ENCODE results near the gene GPR15LG. TPM values are rescaled to one million over a fixed set of nuclear protein-coding genes. Genes with fewer than 3 reads are reported as not detected.

Gene GPR15LG
- polyA plus RNA-seq, 1 experiment, result not detected

- ChIA-PET CTCF (no interaction called here), POLR2A (no interaction called here)
- Histone ChIP-seq H3K27me3 (ENCODE audit: control insufficient read depth, insufficient read depth, low read length) (no peaks in the 10 kb centered on the region; the same call in 1 of the 2 replicates), H3K4me3 (ENCODE audit: low read depth, low read length) (no peak overlapping the region), H3K36me3 (ENCODE audit: control insufficient read depth, insufficient read depth, low read length) (no peaks in the 10 kb centered on the region)
- DNase-seq (ENCODE audit: low read depth), result no peak
- TF ChIP-seq CTCF (IDR thresholded peaks at IDR 0.05; ENCODE audit: insufficient read depth, low read depth, low read length), result no peak
These were observed 28.7 kb downstream of the GPR15LG start for GRCh38 chr10:84202349-84202748.

- ChIA-PET CTCF (interaction anchor here (1.6 kb wide), 1 partner anchor 11 kb away, joined by 4 read pairs; no protein-coding TSS in a partner anchor), POLR2A (no interaction called here)
- H3K36me3 ChIP-seq (ENCODE audit: control insufficient read depth, insufficient read depth, low read length), result no peaks in the 10 kb centered on the region
- DNase-seq (ENCODE audit: low read depth), result no peak
- H3K27me3 ChIP-seq (ENCODE audit: control insufficient read depth, insufficient read depth, low read length), result 0 out of 2 replicates have a peak, but pooled peaks cover 2% of the 10 kb centered on the region
- peak; percentile 27; the same call in 1 of the 2 replicates for TF ChIP-seq CTCF (IDR thresholded peaks at IDR 0.05; ENCODE audit: insufficient read depth, low read depth, low read length)
- no peak overlapping the region for H3K4me3 ChIP-seq (ENCODE audit: low read depth, low read length)
These were observed 30.5 kb downstream of the GPR15LG start for GRCh38 chr10:84204122-84204521.

- DNase-seq (ENCODE audit: low read depth), result no peak
- CTCF ChIA-PET, result interaction anchor here (0.8 to 1.6 kb wide), 3 partner anchors 10 to 144 kb away, joined by 4 read pairs; no protein-coding TSS in a partner anchor
- no peaks in the 10 kb centered on the region for H3K36me3 ChIP-seq (ENCODE audit: control insufficient read depth, insufficient read depth, low read length)
- no peak for TF ChIP-seq CTCF (IDR thresholded peaks at IDR 0.05; ENCODE audit: insufficient read depth, low read depth, low read length)
- POLR2A ChIA-PET, result no interaction called here
- 0 out of 2 replicates have a peak, but pooled peaks cover 2% of the 10 kb centered on the region for H3K27me3 ChIP-seq (ENCODE audit: control insufficient read depth, insufficient read depth, low read length)
- H3K4me3 ChIP-seq (ENCODE audit: low read depth, low read length), result no peak overlapping the region
These were observed 31.0 kb downstream of the GPR15LG start for GRCh38 chr10:84204610-84205009.

- Histone ChIP-seq H3K4me3 (ENCODE audit: low read depth, low read length) (no peak overlapping the region), H3K27me3 (ENCODE audit: control insufficient read depth, insufficient read depth, low read length) (0 out of 2 replicates have a peak, but pooled peaks cover 2% of the 10 kb centered on the region), H3K36me3 (ENCODE audit: control insufficient read depth, insufficient read depth, low read length) (no peaks in the 10 kb centered on the region)
- TF ChIP-seq CTCF (IDR thresholded peaks at IDR 0.05; ENCODE audit: insufficient read depth, low read depth, low read length), result peak; percentile 73
- no peak for DNase-seq (ENCODE audit: low read depth)
- ChIA-PET CTCF (interaction anchor here (0.8 to 1.6 kb wide), 4 partner anchors 9 to 145 kb away, joined by 3 to 4 read pairs (median 4); partner anchors contain the start of gene LRIT2), POLR2A (no interaction called here)
These were observed 31.6 kb downstream of the GPR15LG start for GRCh38 chr10:84205049-84205852.

GRCh38 chr10:84205853-84206525 is 32.4 kb downstream of the GPR15LG start:
- ChIA-PET POLR2A (no interaction called here), CTCF (interaction anchor here (1.2 kb wide), 1 partner anchor 19 kb away, joined by 3 read pairs; the partner anchor contains the start of gene LRIT2)
- DNase-seq (ENCODE audit: low read depth), result no peak
- Histone ChIP-seq H3K36me3 (ENCODE audit: control insufficient read depth, insufficient read depth, low read length) (no peaks in the 10 kb centered on the region), H3K27me3 (ENCODE audit: control insufficient read depth, insufficient read depth, low read length) (0 out of 2 replicates have a peak, but pooled peaks cover 2% of the 10 kb centered on the region), H3K4me3 (ENCODE audit: low read depth, low read length) (no peak overlapping the region)
- no peak for TF ChIP-seq CTCF (IDR thresholded peaks at IDR 0.05; ENCODE audit: insufficient read depth, low read depth, low read length)
